Aorta (tissue), 5 donors: ENCODE measurements around the gene STON2. TPM values are rescaled to one million over a fixed set of nuclear protein-coding genes. Genes with fewer than 3 reads are reported as not detected.
"Not testable (repeated sequence)": the region's sequence is repeated elsewhere in the genome, so short reads cannot be mapped to it uniquely, and the experiment has no call there.

Experiments
- ATAC-seq: fragments of 200-7000 bp; cut with Tn5 transposase; one replicate; pipeline ENCODE4 v1.9.1; 2022; ENCODE audit warnings: moderate library complexity; ENCODE audit not compliant: low FRiP score
- DNase-seq, 2 donors: peaks; one replicate each; pipeline ENCODE4 v3.0.0-alpha.2; 2020
- H3K27ac ChIP-seq, 2 donors: one replicate each; pipeline ENCODE4 v1.5.1; 2013; ENCODE audit warnings: low read length in 2 of 2, mild to moderate bottlenecking in 2 of 2, moderate library complexity in 2 of 2, control low read depth in 1 of 2, inconsistent platforms in 1 of 2, low read depth in 1 of 2
- H3K27me3 ChIP-seq, 2 donors: one replicate each; pipeline ENCODE4 v1.6.1; 2013; ENCODE audit warnings: control low read depth in 1 of 2, low read length in 1 of 2, mild to moderate bottlenecking in 1 of 2, moderate library complexity in 1 of 2; ENCODE audit not compliant: insufficient read depth in 2 of 2, control insufficient read depth in 1 of 2
- H3K36me3 ChIP-seq, 2 donors: one replicate each; pipeline ENCODE4 v1.6.1; 2013; ENCODE audit warnings: control low read depth in 1 of 2, low read length in 1 of 2, mild to moderate bottlenecking in 1 of 2; ENCODE audit not compliant: insufficient read depth in 2 of 2, control insufficient read depth in 1 of 2
- H3K4me1 ChIP-seq, 2 donors: one replicate each; pipeline ENCODE4 v1.6.1; 2013; ENCODE audit warnings: low read length in 2 of 2, control low read depth in 1 of 2, mild to moderate bottlenecking in 1 of 2, moderate library complexity in 1 of 2; ENCODE audit not compliant: insufficient read depth in 2 of 2, control insufficient read depth in 1 of 2
- H3K4me3 ChIP-seq, 2 donors: one replicate each; pipeline ENCODE4 v1.5.1; 2013; ENCODE audit warnings: low read length in 2 of 2, control low read depth in 1 of 2, mild to moderate bottlenecking in 1 of 2
- H3K9me3 ChIP-seq: one replicate; pipeline ENCODE4 v1.6.1; 2013; ENCODE audit warnings: mild to moderate bottlenecking, low read length; ENCODE audit not compliant: control insufficient read depth
- WGBS, 2 donors: extraction: QIAGEN DNeasy Blood & Tissue Kit; methylation state at CpG; one replicate each; pipeline ENCODE4 v1.1.7; 2013; 5-methylcytosine and 5-hydroxymethylcytosine counted together
- intact Hi-C, 2 donors: fragments of 100-400 bp; cut with DNase I; formaldehyde crosslinking; loops; one replicate each; pipeline versions ENCODE4 v1.14.2 to v1.15.0; 2022
- polyA plus RNA-seq, 2 donors: library from polyadenylated mRNA; stranded (reverse); fragments of 200-250 nt; gene quantifications; one replicate each; pipeline ENCODE4 v1.2.3, GENCODE V29; 2013
- total RNA-seq, 2 donors: library from RNA; stranded (reverse); fragmentation: NEBNext Ultra II Directional; extraction: Animal tissue kit (Norgen Biotek cat#: 25700); gene quantifications; one replicate each; pipeline ENCODE4 v1.2.1, GENCODE V29; 2021
- donor health status: healthy with polysubstance abuse.
- donor health status: Bipolar disorder and iron deficiency.
- donor health status: DM: no; HTN: no; CAD: no.
- donor health status: DM: no; HTN: no; CAD: no.
- donor health status: DM: yes; HTN: yes; CAD: no.

Gene STON2
- total and polyA plus RNA-seq, 4 donors: 0.03 to 20.5 (median 6.3) TPM

DNA sequence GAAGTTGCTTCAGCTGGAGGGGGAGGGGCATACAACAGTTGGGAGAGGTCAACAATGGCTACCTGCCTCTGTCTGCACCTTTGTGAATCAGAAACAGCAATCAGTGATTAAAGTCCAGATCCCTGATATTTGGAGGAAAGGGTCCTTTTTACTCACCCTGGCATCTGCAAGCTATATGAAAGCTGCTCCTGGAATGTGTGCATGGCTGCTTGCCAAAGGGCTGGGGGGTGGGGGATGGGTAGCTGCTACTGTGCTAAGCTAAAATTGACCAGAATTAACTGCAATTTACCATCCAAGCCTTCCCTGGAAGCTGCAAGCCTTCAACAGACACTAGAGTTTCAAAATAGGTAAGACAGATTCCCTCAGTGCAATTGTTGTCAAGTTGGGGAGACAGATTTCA is 165.8 kb downstream of the STON2 start:
- intact Hi-C loops: no loop called here
- ATAC-seq (no peak), DNase-seq (no peak)

GRCh38 chr14:81233615-81234014 is 166.5 kb downstream of the STON2 start:
- Histone ChIP-seq H3K9me3 (no peaks in the 10 kb centered on the region), H3K4me3 (no peak overlapping the region), H3K27ac (no peak overlapping the region), H3K27me3 (no peaks in the 10 kb centered on the region), H3K4me1 (no peaks in the 10 kb centered on the region), H3K36me3 (no peaks in the 10 kb centered on the region)
- no peak for DNase-seq
- 86 to 91% methylated on average over 1 of the region's 1 CpG for WGBS, 2 donors
- no peak for ATAC-seq
- intact Hi-C loops: no loop called here

More for the DNA sequence above, 165.8 kb downstream of the STON2 start:
- H3K27me3 ChIP-seq: no peaks in the 10 kb centered on the region
- no peaks in the 10 kb centered on the region for H3K9me3 ChIP-seq
- H3K4me1 ChIP-seq: no peaks in the 10 kb centered on the region
- H3K36me3 ChIP-seq: no peaks in the 10 kb centered on the region
- no peak overlapping the region for H3K27ac ChIP-seq
- no peak overlapping the region for H3K4me3 ChIP-seq

DNA sequence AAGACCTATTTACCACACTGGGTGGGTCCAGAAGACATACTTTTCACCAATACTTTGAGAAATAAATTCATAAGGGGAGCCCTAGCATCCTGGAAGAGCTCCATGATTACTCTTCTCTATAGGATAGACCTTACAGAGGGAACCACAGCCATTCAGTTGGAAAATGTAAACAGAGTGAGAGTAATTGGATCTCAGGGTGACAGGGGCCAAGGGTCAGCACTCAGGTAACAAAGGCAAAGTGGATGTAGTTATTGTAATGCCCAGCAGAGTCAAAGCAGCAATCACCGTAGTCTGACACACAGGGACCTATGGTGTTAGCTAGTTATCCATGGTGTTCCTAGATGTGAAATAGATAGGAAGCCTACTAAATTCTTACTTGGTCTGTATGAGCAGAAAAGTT is 168.6 kb downstream of the STON2 start:
- H3K4me1 ChIP-seq: no peaks in the 10 kb centered on the region
- H3K27me3 ChIP-seq: no peaks in the 10 kb centered on the region
- WGBS, 2 donors: 89% methylated on average over 1 of the region's 1 CpG
- DNase-seq (no peak), ATAC-seq (no peak)
- intact Hi-C loops: no loop called here
- no peak overlapping the region for H3K27ac ChIP-seq
- H3K4me3 ChIP-seq: no peak overlapping the region
- H3K9me3 ChIP-seq: no peaks in the 10 kb centered on the region
- no peaks in the 10 kb centered on the region for H3K36me3 ChIP-seq

- Histone ChIP-seq H3K27me3 (peaks cover 0 to 1% of the 10 kb centered on the region in 2 donors), H3K4me1 (peaks cover 3 to 5% of the 10 kb centered on the region in 2 donors), H3K4me3 (no peak overlapping the region), H3K36me3 (no peaks in the 10 kb centered on the region), H3K9me3 (no peaks in the 10 kb centered on the region), H3K27ac (no peak overlapping the region)
- no peak for DNase-seq
- ATAC-seq: no peak
- WGBS, 2 donors: 93 to 96% methylated on average over 1 of the region's 1 CpG
- intact Hi-C loops: no loop called here
Observed at GRCh38 chr14:81224222-81224621, 175.9 kb downstream of the STON2 start.

DNA sequence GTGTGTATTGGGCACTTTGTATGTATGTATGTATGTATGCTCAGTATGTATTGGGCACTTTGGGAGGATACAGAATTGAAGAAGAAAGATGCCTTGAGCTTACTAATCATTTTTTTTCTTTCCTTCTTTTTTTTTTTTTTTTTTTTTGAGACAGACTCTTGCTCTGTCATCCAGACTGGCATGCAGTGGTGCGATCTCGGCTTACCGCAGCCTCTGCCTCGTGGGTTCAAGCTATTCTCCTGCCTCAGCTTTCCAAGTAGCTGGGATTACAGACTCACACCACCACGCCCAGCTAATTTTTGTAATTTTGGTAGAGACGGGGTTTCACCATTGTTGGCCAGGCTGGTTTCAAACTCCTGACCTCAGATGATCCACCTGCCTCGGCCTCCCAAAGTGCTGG is 176.3 kb downstream of the STON2 start:
- ATAC-seq, H3K27ac ChIP-seq, DNase-seq, H3K27me3 ChIP-seq, H3K36me3 ChIP-seq, intact Hi-C loops, H3K4me1 ChIP-seq, H3K4me3 ChIP-seq, H3K9me3 ChIP-seq: not testable (repeated sequence)
- 95 to 96% methylated on average over 7 of the region's 7 CpGs for WGBS, 2 donors

DNA sequence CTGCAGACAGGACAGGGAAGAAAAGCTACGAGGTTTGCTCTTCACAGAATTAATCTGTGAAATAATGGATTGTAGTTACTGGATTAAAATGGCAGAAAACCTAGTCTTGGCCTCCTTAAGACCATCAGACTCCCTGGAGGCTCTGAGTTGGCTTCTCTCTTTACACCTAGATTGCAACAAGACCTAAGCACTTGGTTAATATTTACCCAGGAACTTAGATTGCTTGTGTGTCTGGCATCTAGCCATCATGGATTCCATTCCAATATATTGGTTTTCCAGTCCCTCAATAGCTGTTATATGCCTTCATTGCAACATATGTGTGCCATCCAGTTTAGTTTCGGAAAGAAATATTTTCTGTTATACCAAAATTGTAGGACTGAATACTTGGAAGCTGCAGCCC is 177.4 kb downstream of the STON2 start:
- H3K4me3 ChIP-seq: no peak overlapping the region
- intact Hi-C loops: no loop called here
- DNase-seq (no peak), ATAC-seq (no peak)
- H3K9me3 ChIP-seq: no peaks in the 10 kb centered on the region
- WGBS, 2 donors: 97 to 99% methylated on average over 2 of the region's 2 CpGs
- peaks cover 0 to 1% of the 10 kb centered on the region in 2 donors for H3K27me3 ChIP-seq
- no peak overlapping the region for H3K27ac ChIP-seq
- H3K36me3 ChIP-seq: no peaks in the 10 kb centered on the region
- H3K4me1 ChIP-seq: peaks cover 3 to 5% of the 10 kb centered on the region in 2 donors

DNA sequence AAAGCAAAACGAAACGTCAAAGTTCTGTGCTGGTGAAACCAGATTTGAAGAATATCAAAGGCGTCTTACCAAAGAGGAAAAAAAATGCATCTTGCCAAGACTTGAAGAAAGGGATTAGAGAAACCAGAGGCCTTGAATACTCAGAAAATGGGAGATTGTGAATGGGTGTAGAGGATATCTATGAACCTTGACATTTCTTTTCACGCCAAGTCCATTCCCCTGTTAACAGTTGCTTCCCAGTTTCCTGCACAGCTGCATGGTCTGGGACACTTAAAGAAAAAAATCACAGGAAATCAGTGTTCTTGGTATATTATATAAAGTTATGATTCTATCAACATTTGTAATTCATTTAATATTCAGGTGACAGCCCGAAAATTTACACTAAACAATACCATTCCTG is 178.0 kb downstream of the STON2 start:
- no peak overlapping the region for H3K4me3 ChIP-seq

GRCh38 chr14:81221579-81222102 is 178.5 kb downstream of the STON2 start:
- 22% methylated on average over 16 of the region's 16 CpGs for WGBS, 2 donors
- DNase-seq (no peak), ATAC-seq (no peak)
- peak overlapping the region; percentile 35 to 39 for H3K4me3 ChIP-seq
- intact Hi-C loops: no loop called here
- no peaks in the 10 kb centered on the region for H3K36me3 ChIP-seq
- H3K27ac ChIP-seq: peak overlapping the region; percentile 83 to 96
- H3K27me3 ChIP-seq: peaks cover 0 to 1% of the 10 kb centered on the region in 2 donors
- H3K4me1 ChIP-seq: peaks cover 3 to 5% of the 10 kb centered on the region in 2 donors
- H3K9me3 ChIP-seq: no peaks in the 10 kb centered on the region

More for the DNA sequence above, 178.0 kb downstream of the STON2 start:
- ATAC-seq: no peak
- intact Hi-C loops: no loop called here
- Histone ChIP-seq H3K9me3 (no peaks in the 10 kb centered on the region), H3K27ac (peak overlapping the region; percentile 83 to 96), H3K4me1 (peaks cover 3 to 5% of the 10 kb centered on the region in 2 donors), H3K36me3 (no peaks in the 10 kb centered on the region), H3K27me3 (peaks cover 0 to 1% of the 10 kb centered on the region in 2 donors)
- 78 to 80% methylated on average over 5 of the region's 5 CpGs for WGBS, 2 donors
- DNase-seq: no peak

- intact Hi-C loops: no loop called here
- 0% methylated on average over 69 to 84 of the region's 84 CpGs for WGBS, 2 donors
Observed at GRCh38 chr14:81220830-81221578, 179.1 kb downstream of the STON2 start, which contains the start of gene GTF2A1. Gene GTF2A1, minus strand, starts transcription at chr14:81220959. Its CDS starts 441 bp downstream, at chr14:81220518.

More at GRCh38 chr14:81220830-81221578, 179.1 kb downstream of the STON2 start, which contains the start of gene GTF2A1:
- H3K36me3 ChIP-seq: no peaks in the 10 kb centered on the region
- peaks cover 3 to 5% of the 10 kb centered on the region in 2 donors for H3K4me1 ChIP-seq
- ATAC-seq: peak; percentile 96
- H3K4me3 ChIP-seq: peak within 1 kb of the TSS; percentile 75 to 99
- H3K27me3 ChIP-seq: peaks cover 0 to 1% of the 10 kb centered on the region in 2 donors
- no peaks in the 10 kb centered on the region for H3K9me3 ChIP-seq
- peak within 1 kb of the TSS; percentile 96 to 98 for H3K27ac ChIP-seq
- DNase-seq: peak; percentile 97 to 98
